IMR-90 (cell line): ENCODE measurements around the gene UBE2O. TPM values are rescaled to one million over a fixed set of nuclear protein-coding genes. Genes with fewer than 3 reads are reported as not detected.

ENCODE experiments used
- ATAC-seq: fragments of 200-7000 bp; cut with Tn5 transposase; 2 replicates; pipeline ENCODE4 v1.9.1; 2020; ENCODE audit warnings: low read depth, mild to moderate bottlenecking, moderate library complexity
- BruUV-seq: library from RNA; stranded (reverse); fragments of 400-500 nt; replicated peaks from 2 replicates; lab custom pipeline; 2021; lab: Mats Ljungman, UMichigan
- CTCF ChIA-PET: fragments of 300-600 bp; formaldehyde crosslinking; extraction: SDS; loops from one replicate; lab custom pipeline; 2021; ENCODE audit warnings: antibody characterized with exemption; lab: Yijun Ruan, JAX
- POLR2A ChIA-PET: fragments of 300-600 bp; sonication (Branson Sonifier 250); formaldehyde crosslinking; loops from one replicate; lab custom pipeline; 2022; ENCODE audit warnings: antibody characterized with exemption; ENCODE audit not compliant: unreplicated experiment; lab: Charles Lee
- DNase-seq: peaks from one replicate; pipeline ENCODE4 v3.0.0; 2013
- H2AFZ ChIP-seq: replicated peaks from 2 replicates; pipeline ENCODE3; 2013; ENCODE audit warnings: low read length, mild to moderate bottlenecking; ENCODE audit not compliant: poor library complexity
- H2AK5ac ChIP-seq: 2 replicates; pipeline ENCODE4 v1.6.1; 2013; ENCODE audit warnings: low read depth, low read length, inconsistent platforms
- H2AK9ac ChIP-seq: replicated peaks from 2 replicates; pipeline ENCODE3; 2013; ENCODE audit warnings: mild to moderate bottlenecking, low read depth, low read length, moderate library complexity; ENCODE audit not compliant: poor library complexity
- H2BK120ac ChIP-seq: 2 replicates; pipeline ENCODE4 v1.6.1; 2013; ENCODE audit warnings: low read depth, low read length, inconsistent platforms
- H2BK15ac ChIP-seq: 3 replicates; pipeline ENCODE4 v1.6.1; 2013; ENCODE audit warnings: low read depth, low read length, inconsistent platforms
- H2BK20ac ChIP-seq: 2 replicates; pipeline ENCODE4 v1.6.1; 2013; ENCODE audit warnings: low read depth, mild to moderate bottlenecking, inconsistent platforms, low read length, moderate library complexity
- H2BK5ac ChIP-seq: 2 replicates; pipeline ENCODE4 v1.6.1; 2013; ENCODE audit warnings: mild to moderate bottlenecking, low read depth, low read length, inconsistent platforms; ENCODE audit not compliant: poor library complexity, severe bottlenecking
- H3K14ac ChIP-seq: replicated peaks from 2 replicates; pipeline ENCODE4 v1.6.1; 2013; ENCODE audit warnings: low read depth, low read length, inconsistent platforms
- H3K18ac ChIP-seq: 2 replicates; pipeline ENCODE4 v1.6.1; 2013; ENCODE audit warnings: low read depth, low read length, control low read depth
- H3K23ac ChIP-seq: 2 replicates; pipeline ENCODE4 v1.6.1; 2013; ENCODE audit warnings: low read depth, low read length, inconsistent platforms
- H3K27ac ChIP-seq: 2 replicates; pipeline ENCODE4 v1.5.1; 2013; ENCODE audit warnings: mild to moderate bottlenecking, control low read depth, low read length; ENCODE audit not compliant: insufficient read depth
- H3K27me3 ChIP-seq: 2 replicates; pipeline ENCODE4 v1.6.1; 2013; ENCODE audit warnings: low read length; ENCODE audit not compliant: control insufficient read depth, insufficient read depth
- H3K36me3 ChIP-seq: 2 replicates; pipeline ENCODE4 v1.6.1; 2013; ENCODE audit warnings: low read length, mixed read lengths; ENCODE audit not compliant: control insufficient read depth, insufficient read depth
- H3K4ac ChIP-seq: 2 replicates; pipeline ENCODE4 v1.6.1; 2013; ENCODE audit warnings: low read depth, low read length, inconsistent platforms
- H3K4me1 ChIP-seq: 2 replicates; pipeline ENCODE4 v1.6.1; 2013; ENCODE audit warnings: low read length, mixed read lengths; ENCODE audit not compliant: control insufficient read depth, insufficient read depth
- H3K4me2 ChIP-seq: 2 replicates; pipeline ENCODE4 v1.6.1; 2013; ENCODE audit warnings: low read depth, mild to moderate bottlenecking, control low read depth, low read length, moderate library complexity
- H3K4me3 ChIP-seq: 2 replicates; pipeline ENCODE4 v1.5.1; 2013; ENCODE audit warnings: low read depth, mild to moderate bottlenecking, control low read depth, low read length, moderate library complexity; ENCODE audit not compliant: insufficient read depth
- H3K56ac ChIP-seq: 2 replicates; pipeline ENCODE4 v1.6.1; 2013; ENCODE audit warnings: low read length, inconsistent platforms; ENCODE audit not compliant: insufficient read depth; ENCODE audit errors: extremely low read depth
- H3K79me1 ChIP-seq, 2 experiments: 2 replicates each; pipeline ENCODE4 v1.6.1; 2013; ENCODE audit warnings: low read length in 2 of 2, inconsistent platforms in 1 of 2, low read depth in 1 of 2
- H3K9ac ChIP-seq: 2 replicates; pipeline ENCODE4 v1.6.1; 2013; ENCODE audit warnings: low read depth, low read length, control low read depth
- H3K9me1 ChIP-seq: 2 replicates; pipeline ENCODE4 v1.6.1; 2013; ENCODE audit warnings: low read length, inconsistent platforms; ENCODE audit not compliant: insufficient read depth
- H3K9me3 ChIP-seq: 2 replicates; pipeline ENCODE4 v1.6.1; 2013; ENCODE audit warnings: low read length; ENCODE audit not compliant: control insufficient read depth, insufficient read depth
- H4K20me1 ChIP-seq: 2 replicates; pipeline ENCODE4 v1.6.1; 2013; ENCODE audit warnings: low read length, inconsistent platforms; ENCODE audit not compliant: insufficient read depth
- H4K5ac ChIP-seq: 2 replicates; pipeline ENCODE4 v1.6.1; 2013; ENCODE audit warnings: mild to moderate bottlenecking, low read depth, low read length, control low read depth
- H4K8ac ChIP-seq, 2 experiments: 2 replicates each; pipeline ENCODE4 v1.6.1; 2013; ENCODE audit warnings: low read depth in 2 of 2, low read length in 2 of 2, control low read depth in 1 of 2, inconsistent platforms in 1 of 2
- H4K91ac ChIP-seq: 2 replicates; pipeline ENCODE4 v1.6.1; 2013; ENCODE audit warnings: low read depth, low read length, inconsistent platforms; ENCODE audit not compliant: insufficient read depth
- BHLHE40 ChIP-seq: fragments of 150-350 bp; IDR thresholded peaks from 2 replicates; pipeline ENCODE4 v1.6.1; 2016; ENCODE audit warnings: mild to moderate bottlenecking, low read depth, low read length
- CHD1 ChIP-seq: IDR thresholded peaks from 2 replicates; pipeline ENCODE4 v1.6.1; 2012; ENCODE audit warnings: low read depth, low read length, improper control_type of control experiment
- RAD21 ChIP-seq: IDR thresholded peaks from 2 replicates; pipeline ENCODE4 v1.6.1; 2012; ENCODE audit warnings: low read length, improper control_type of control experiment
- RCOR1 ChIP-seq: IDR thresholded peaks from 2 replicates; pipeline ENCODE4 v1.6.1; 2012; ENCODE audit warnings: mild to moderate bottlenecking, low read length, improper control_type of control experiment; ENCODE audit not compliant: insufficient replicate concordance
- SMC3 ChIP-seq: fragments of 150-350 bp; IDR thresholded peaks from 2 replicates; pipeline ENCODE4 v1.6.1; 2016; ENCODE audit warnings: low read depth, mild to moderate bottlenecking, antibody characterized with exemption, low read length, moderate library complexity
- WGBS, 2 experiments: methylation state at CpG; one replicate each; pipeline versions ENCODE4 v1.1.5 to v1.1.7; 2013; ENCODE audit warnings: missing lambda C conversion rate in 2 of 2; ENCODE audit not compliant: insufficient read length in 1 of 2; ENCODE audit errors: extremely low coverage in 2 of 2; 5-methylcytosine and 5-hydroxymethylcytosine counted together
- dilution Hi-C: fragments of 300-500 bp; cut with HindIII; formaldehyde crosslinking; loops from one replicate; pipeline ENCODE4 v1.14.3; 2018; ENCODE audit warnings: low sequenced_read_pairs; ENCODE audit not compliant: unreplicated experiment
- in situ Hi-C: fragments of 300-500 bp; cut with MboI; formaldehyde crosslinking; loops from 3 replicates; pipeline ENCODE4 v1.14.3; 2019; ENCODE audit warnings: low sequenced_read_pairs, inconsistent platforms, mixed read lengths
- intact Hi-C: fragments of 100-400 bp; cut with micrococcal nuclease; formaldehyde crosslinking; loops from 2 replicates; pipeline ENCODE4 v1.10.0; 2022
- polyA plus RNA-seq, 3 experiments: library from polyadenylated mRNA; depleted of rRNA; stranded (reverse); fragments of >200 nt; gene quantifications; 2 replicates each; pipeline ENCODE4 v1.2.3, GENCODE V29; 2012; ENCODE audit warnings: low replicate concordance in 1 of 3
- total RNA-seq: library from RNA; depleted of rRNA; stranded (reverse); fragments of >200 nt; gene quantifications from 2 replicates; pipeline ENCODE4 v1.2.3, GENCODE V29; 2012
- TF ChIP-seq, protein P1 (sequence below): conservative IDR thresholded peaks from 2 replicates; pipeline ENCODE4 v1.5.1; 2012; ENCODE audit warnings: mild to moderate bottlenecking, low read depth, low read length, improper control_type of control experiment

The UBE2O gene
- total and polyA plus RNA-seq, 2 of the 4 experiments (the other 2 are of a cell fraction) = 17.6 TPM

DNA sequence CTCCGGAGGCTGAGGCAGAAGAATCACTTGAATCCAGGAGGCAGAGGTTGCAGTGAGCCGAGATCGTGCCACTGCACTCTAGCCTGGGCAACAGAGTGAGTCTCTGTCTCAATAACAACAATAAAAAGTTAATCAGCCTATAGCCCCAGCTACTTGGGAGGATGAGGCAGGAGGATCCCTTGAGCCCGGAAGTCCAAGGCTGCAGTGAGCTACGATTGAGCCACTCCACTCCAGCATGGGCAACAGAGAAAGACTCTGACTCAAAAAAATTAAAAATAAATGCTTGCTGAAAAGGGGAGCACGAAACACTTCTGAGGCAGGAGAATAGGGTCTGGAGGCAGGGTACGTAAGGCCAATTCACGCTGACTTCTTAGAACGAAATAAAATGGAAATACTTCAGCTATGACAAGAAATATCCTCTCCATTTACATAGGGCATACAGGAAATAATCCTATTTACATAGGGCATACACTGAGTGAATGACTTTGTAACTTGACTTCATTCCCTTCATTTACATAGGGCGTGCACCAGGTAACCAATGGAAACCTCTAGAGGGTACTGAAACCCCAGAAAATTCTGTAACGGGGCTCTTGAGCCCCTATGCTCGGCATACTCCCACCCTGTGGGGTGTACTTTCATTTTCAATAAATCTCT is 96.0 kb downstream of the UBE2O start:
- Histone ChIP-seq H3K56ac (no peak overlapping the region), H3K4me3 (no peak overlapping the region), H2AFZ (no peak overlapping the region), H3K27me3 (no peaks in the 10 kb centered on the region), H2AK5ac (no peak overlapping the region), H3K4me1 (peaks cover 7% of the 10 kb centered on the region), H4K8ac (no peak overlapping the region), H3K9ac (no peak overlapping the region), H3K9me1 (no peaks in the 10 kb centered on the region), H3K36me3 (no peaks in the 10 kb centered on the region), H3K79me1 (peaks cover 4 to 11% of the 10 kb centered on the region in 2 experiments; a peak in 3 of 4 replicates), H2BK5ac (no peak overlapping the region), H4K91ac (no peak overlapping the region), H3K4ac (no peak overlapping the region), H3K27ac (no peak overlapping the region), H2BK15ac (no peak overlapping the region), H2BK20ac (no peak overlapping the region), H4K5ac (no peak overlapping the region), H3K14ac (no peak overlapping the region), H4K20me1 (peaks cover 4% of the 10 kb centered on the region; the same call in 1 of the 2 replicates), H3K18ac (no peak overlapping the region), H2AK9ac (no peak overlapping the region), H2BK120ac (no peak overlapping the region), H3K4me2 (no peak overlapping the region), H3K9me3 (no peaks in the 10 kb centered on the region), H3K23ac (no peak overlapping the region)
- WGBS, 2 experiments = no CpG with 5 or more reads among the region's 12 CpGs
- dilution Hi-C loops (no loop called here), in situ Hi-C loops (no loop called here), intact Hi-C loops (no loop called here)
- TF ChIP-seq BHLHE40 (no peak), CHD1 (no peak), RCOR1 (no peak), RAD21 (no peak), SMC3 (no peak)
- TF ChIP-seq, protein P1, sequence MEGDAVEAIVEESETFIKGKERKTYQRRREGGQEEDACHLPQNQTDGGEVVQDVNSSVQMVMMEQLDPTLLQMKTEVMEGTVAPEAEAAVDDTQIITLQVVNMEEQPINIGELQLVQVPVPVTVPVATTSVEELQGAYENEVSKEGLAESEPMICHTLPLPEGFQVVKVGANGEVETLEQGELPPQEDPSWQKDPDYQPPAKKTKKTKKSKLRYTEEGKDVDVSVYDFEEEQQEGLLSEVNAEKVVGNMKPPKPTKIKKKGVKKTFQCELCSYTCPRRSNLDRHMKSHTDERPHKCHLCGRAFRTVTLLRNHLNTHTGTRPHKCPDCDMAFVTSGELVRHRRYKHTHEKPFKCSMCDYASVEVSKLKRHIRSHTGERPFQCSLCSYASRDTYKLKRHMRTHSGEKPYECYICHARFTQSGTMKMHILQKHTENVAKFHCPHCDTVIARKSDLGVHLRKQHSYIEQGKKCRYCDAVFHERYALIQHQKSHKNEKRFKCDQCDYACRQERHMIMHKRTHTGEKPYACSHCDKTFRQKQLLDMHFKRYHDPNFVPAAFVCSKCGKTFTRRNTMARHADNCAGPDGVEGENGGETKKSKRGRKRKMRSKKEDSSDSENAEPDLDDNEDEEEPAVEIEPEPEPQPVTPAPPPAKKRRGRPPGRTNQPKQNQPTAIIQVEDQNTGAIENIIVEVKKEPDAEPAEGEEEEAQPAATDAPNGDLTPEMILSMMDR = no peak
- ChIA-PET POLR2A (no interaction called here), CTCF (interaction anchor here (1.5 kb wide), 1 partner anchor 13 kb away, joined by 6 read pairs; no protein-coding TSS in a partner anchor)
- ATAC-seq (no peak), DNase-seq (no peak)
- BruUV-seq = no TSS peak
